ENCODE data around the gene PGLYRP4.

GRCh38 chr1:153379591-153379990, 30.9 kb upstream of the PGLYRP4 start:
- no peak for TF ChIP-seq CSRNP3 (CRISPR knock-in tag; IDR thresholded peaks at IDR 0.05)
- TF ChIP-seq CREB5 (CRISPR knock-in tag; IDR thresholded peaks at IDR 0.05; ENCODE audit: low read depth) = no peak
- TF ChIP-seq ZFP30 (CRISPR knock-in tag; IDR thresholded peaks at IDR 0.05) = no peak
- TF ChIP-seq TOX (CRISPR knock-in tag; IDR thresholded peaks at IDR 0.05; ENCODE audit: borderline replicate concordance) = no peak
- TF ChIP-seq PATZ1 (CRISPR knock-in tag; IDR thresholded peaks at IDR 0.05; ENCODE audit: borderline replicate concordance) = no peak
- no peak for TF ChIP-seq SNAI2 (CRISPR knock-in tag; IDR thresholded peaks at IDR 0.05)

All from SK-N-SH treated with all-trans-retinoic acid at 6 μM for 48 hours (cell line).